A549 (cell line): ENCODE results near the gene ARHGEF4. TPM values are rescaled to one million over a fixed set of nuclear protein-coding genes. Genes with fewer than 3 reads are reported as not detected.
"Not testable (repeated sequence)": the region's sequence is repeated elsewhere in the genome, so short reads cannot be mapped to it uniquely, and the experiment has no call there.

Source experiments
- ATAC-seq, 2 experiments: fragments of 200-7000 bp in 1 of 2; fragments of >200 bp in 1 of 2; cut with Nextera tagmentation in 1 of 2; cut with Tn5 transposase in 1 of 2; 3 replicates each; pipeline versions ENCODE4 v1.8.0 to v1.9.1; 2018 to 2020; ENCODE audit warnings: mild to moderate bottlenecking in 1 of 2, moderate library complexity in 1 of 2
- CTCF ChIA-PET: fragments of 300-600 bp; sonication (Branson Sonifier 250); formaldehyde crosslinking; extraction: SDS; loops from one replicate; lab custom pipeline; 2021; ENCODE audit warnings: antibody characterized with exemption, inconsistent platforms; lab: Yijun Ruan, JAX
- POLR2A ChIA-PET: fragments of 350-600 bp; formaldehyde crosslinking; extraction: SDS; loops from one replicate; lab custom pipeline; 2021; ENCODE audit warnings: antibody characterized with exemption, inconsistent platforms; lab: Yijun Ruan, JAX
- DNase-seq, 2 experiments: peaks; one replicate each; pipeline versions ENCODE4 v3.0.0 to v3.0.0-alpha.2; 2011 to 2016; ENCODE audit warnings: low read depth in 1 of 2, low spot score in 1 of 2
- FAIRE-seq: peaks from 2 replicates; lab custom pipeline; 2011; peaks lifted over from hg19 to GRCh38; lab: Jason Lieb, UNC
- H3K27ac ChIP-seq, 2 experiments: fragments of >200 bp; sonication (Bioruptor Twin); formaldehyde crosslinking; 3 replicates each; pipeline ENCODE4 v1.5.1; 2016 to 2017
- H3K4me1 ChIP-seq: fragments of >200 bp; sonication (Bioruptor Twin); formaldehyde crosslinking; 3 replicates; pipeline ENCODE4 v1.6.1; 2016
- H3K4me2 ChIP-seq: fragments of >200 bp; sonication (Bioruptor Twin); formaldehyde crosslinking; 3 replicates; pipeline ENCODE4 v1.6.1; 2016
- H3K4me3 ChIP-seq: fragments of >200 bp; sonication (Bioruptor Twin); formaldehyde crosslinking; 3 replicates; pipeline ENCODE4 v1.5.1; 2016
- H3K9me3 ChIP-seq: fragments of >200 bp; sonication (Bioruptor Twin); formaldehyde crosslinking; 3 replicates; pipeline ENCODE4 v1.6.1; 2016
- CBX8 ChIP-seq: fragments of 200-600 bp; sonication (generic); IDR thresholded peaks from 2 replicates; pipeline ENCODE4 v1.6.1; 2016
- CHD4 ChIP-seq: fragments of 200-600 bp; sonication (generic); IDR thresholded peaks from 2 replicates; pipeline ENCODE4 v1.6.1; 2016; ENCODE audit warnings: antibody characterized with exemption, mild to moderate bottlenecking, borderline replicate concordance
- EHF ChIP-seq: fragments of 250-450 bp; sonication (Bioruptor Pico); IDR thresholded peaks from 2 replicates; pipeline ENCODE4 v1.5.0; 2020; ENCODE audit warnings: mild to moderate bottlenecking
- ESRRA ChIP-seq: fragments of 150-350 bp; IDR thresholded peaks from 2 replicates; pipeline ENCODE4 v1.6.1; 2014; ENCODE audit warnings: mild to moderate bottlenecking, low read length, borderline replicate concordance
- FOXS1 ChIP-seq: fragments of 250-450 bp; sonication (Bioruptor Pico); IDR thresholded peaks from 2 replicates; pipeline ENCODE4 v1.5.0; 2020; ENCODE audit warnings: mild to moderate bottlenecking, moderate library complexity
- JUN ChIP-seq, 2 experiments: fragments of >200 bp; sonication (Bioruptor Twin); formaldehyde crosslinking; IDR thresholded peaks; 2 replicates in 1 of 2; 3 replicates in 1 of 2; pipeline ENCODE4 v1.6.1; 2016 to 2017
- JUNB ChIP-seq: fragments of >200 bp; sonication (Bioruptor Twin); formaldehyde crosslinking; IDR thresholded peaks from 2 replicates; pipeline ENCODE4 v1.6.1; 2016
- KDM1A ChIP-seq: fragments of 200-600 bp; sonication (generic); IDR thresholded peaks from 2 replicates; pipeline ENCODE4 v1.6.1; 2016; ENCODE audit warnings: low read depth, mild to moderate bottlenecking
- KDM5A ChIP-seq: fragments of 200-600 bp; sonication (generic); IDR thresholded peaks from 2 replicates; pipeline ENCODE4 v1.6.1; 2016; ENCODE audit warnings: antibody characterized with exemption, mild to moderate bottlenecking
- MAZ ChIP-seq: fragments of 150-350 bp; IDR thresholded peaks from 2 replicates; pipeline ENCODE4 v1.6.1; 2014; ENCODE audit warnings: antibody characterized with exemption, low read depth, low read length, borderline replicate concordance
- POLR2A ChIP-seq: IDR thresholded peaks from 2 replicates; pipeline ENCODE4 v1.6.1; 2012; ENCODE audit warnings: mild to moderate bottlenecking, low read length
- POLR2AphosphoS2 ChIP-seq: conservative IDR thresholded peaks from 2 replicates; pipeline ENCODE4 v1.6.1; 2012; ENCODE audit warnings: low read length, improper control_type of control experiment, inconsistent platforms
- RARB ChIP-seq: fragments of 250-450 bp; sonication (Bioruptor Pico); IDR thresholded peaks from 2 replicates; pipeline ENCODE4 v1.8.0; 2021; ENCODE audit warnings: mild to moderate bottlenecking, moderate library complexity
- SMC3 ChIP-seq: fragments of >200 bp; sonication (Bioruptor Twin); formaldehyde crosslinking; IDR thresholded peaks from 3 replicates; pipeline ENCODE4 v1.6.1; 2018; ENCODE audit warnings: inconsistent platforms
- TP53 ChIP-seq: fragments of 250-450 bp; sonication (Bioruptor Pico); IDR thresholded peaks from 2 replicates; pipeline ENCODE4 v1.5.0; 2021; ENCODE audit warnings: mild to moderate bottlenecking, moderate library complexity
- ZSCAN20 ChIP-seq: fragments of 250-450 bp; sonication (Bioruptor Pico); IDR thresholded peaks from 2 replicates; pipeline ENCODE4 v1.8.0; 2022; ENCODE audit warnings: mild to moderate bottlenecking, moderate library complexity
- WGBS: methylation state at CpG from one replicate; pipeline ENCODE4 v1.1.6; 2017; ENCODE audit errors: missing lambda C conversion rate; 5-methylcytosine and 5-hydroxymethylcytosine counted together
- polyA plus RNA-seq, 4 experiments: library from polyadenylated mRNA; depleted of rRNA in 3 of 4; stranded (reverse); fragments of >200 nt; fragmentation: RNase III in 1 of 4; extraction: RNeasy Plus Mini Kit Qiagen cat#74134 plus additional on column Dnase treatment in 1 of 4; gene quantifications; 2 replicates in 3 of 4; 3 replicates in 1 of 4; pipeline ENCODE4 v1.2.3, GENCODE V29; 2011 to 2017
- TF ChIP-seq, protein P1 (sequence below): fragments of 150-350 bp; IDR thresholded peaks from 2 replicates; pipeline ENCODE4 v1.6.1; 2014; ENCODE audit warnings: low read depth, mild to moderate bottlenecking, low read length
- TF ChIP-seq, protein P2 (sequence below): fragments of >200 bp; sonication (Bioruptor Twin); formaldehyde crosslinking; IDR thresholded peaks from 3 replicates; pipeline ENCODE4 v1.6.1; 2016
- TF ChIP-seq, protein P3 (sequence below): fragments of 250-450 bp; sonication (Bioruptor Pico); IDR thresholded peaks from 2 replicates; pipeline ENCODE4 v1.5.0; 2020; ENCODE audit warnings: low read depth, mild to moderate bottlenecking, moderate library complexity
- TF ChIP-seq, protein P4 (sequence below): fragments of >200 bp; sonication (Bioruptor Twin); formaldehyde crosslinking; IDR thresholded peaks from 2 replicates; pipeline ENCODE4 v1.6.1; 2016

ARHGEF4 gene
- polyA plus RNA-seq, 2 of the 4 experiments (the other 2 are of a cell fraction) = 1.00 to 2.1 TPM

DNA sequence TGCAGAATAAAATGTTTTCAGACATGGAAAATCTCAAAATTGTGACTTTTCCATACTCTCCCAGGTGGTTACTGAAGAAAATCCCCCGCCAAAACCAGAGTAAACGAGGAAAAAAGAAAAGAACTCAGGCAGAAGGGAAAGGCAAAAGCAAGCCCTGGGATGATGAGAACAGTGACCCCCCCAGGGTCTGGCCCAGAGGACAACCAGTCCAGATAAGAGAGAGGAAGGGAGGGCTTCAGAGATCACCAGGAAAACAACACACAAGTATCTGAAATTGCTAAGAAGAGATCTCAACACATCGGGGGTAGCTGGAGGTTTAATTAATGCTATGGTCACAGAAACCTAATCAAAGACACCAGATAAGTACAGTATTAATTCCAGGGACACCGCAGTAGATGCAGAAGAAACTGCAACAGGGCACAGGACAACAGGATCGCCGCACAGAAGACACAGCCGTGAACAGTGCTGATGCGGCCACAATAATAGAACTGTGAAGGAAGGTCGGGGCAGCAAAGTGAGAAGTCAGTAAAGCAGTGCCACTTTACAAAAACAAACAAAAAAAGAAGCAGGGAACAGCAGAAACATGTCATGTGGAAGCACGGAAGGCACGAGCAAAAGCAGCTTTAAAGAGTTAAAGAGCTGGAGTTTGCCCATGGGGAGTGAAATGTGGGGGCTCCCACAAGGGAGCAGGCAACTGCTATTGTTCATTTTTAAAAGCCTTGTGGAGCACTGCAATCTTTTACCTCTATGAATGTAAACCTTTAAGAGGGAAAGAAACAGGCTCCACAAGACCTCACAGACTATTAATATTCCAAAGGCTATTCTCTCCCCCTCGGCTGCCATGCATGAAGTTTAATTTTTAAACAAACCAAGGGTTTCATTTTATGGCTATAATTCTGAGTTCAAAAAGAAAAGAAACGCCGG is 228.1 kb downstream of the ARHGEF4 start:
- Histone ChIP-seq H3K9me3 (no peaks in the 10 kb centered on the region), H3K4me3 (no peak overlapping the region), H3K4me1 (no peaks in the 10 kb centered on the region), H3K4me2 (no peak overlapping the region)
- DNase-seq (no peak), ATAC-seq (no peak; a peak in 1 of 6 replicates)
- no peak for TF ChIP-seq KDM5A
- TF ChIP-seq CBX8 = no peak
- TF ChIP-seq POLR2A = no peak
- no peak for TF ChIP-seq EHF (CRISPR knock-in tag)
- TF ChIP-seq JUN (IDR thresholded peaks at IDR 0.05) = no peak
- no peak for TF ChIP-seq ZSCAN20 (CRISPR knock-in tag)
- TF ChIP-seq, protein P1, sequence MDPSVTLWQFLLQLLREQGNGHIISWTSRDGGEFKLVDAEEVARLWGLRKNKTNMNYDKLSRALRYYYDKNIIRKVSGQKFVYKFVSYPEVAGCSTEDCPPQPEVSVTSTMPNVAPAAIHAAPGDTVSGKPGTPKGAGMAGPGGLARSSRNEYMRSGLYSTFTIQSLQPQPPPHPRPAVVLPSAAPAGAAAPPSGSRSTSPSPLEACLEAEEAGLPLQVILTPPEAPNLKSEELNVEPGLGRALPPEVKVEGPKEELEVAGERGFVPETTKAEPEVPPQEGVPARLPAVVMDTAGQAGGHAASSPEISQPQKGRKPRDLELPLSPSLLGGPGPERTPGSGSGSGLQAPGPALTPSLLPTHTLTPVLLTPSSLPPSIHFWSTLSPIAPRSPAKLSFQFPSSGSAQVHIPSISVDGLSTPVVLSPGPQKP = no peak
- TF ChIP-seq TP53 (CRISPR knock-in tag) = no peak
- no peak for TF ChIP-seq JUNB
- no peak for TF ChIP-seq CHD4
- TF ChIP-seq, all 56 proteins: peak for 0
- 85% methylated on average over 14 of the region's 14 CpGs for WGBS
- CTCF ChIA-PET = interaction anchor here (1.5 kb wide), 1 partner anchor 16 kb away, joined by 4 read pairs; no protein-coding TSS in a partner anchor
- H3K27ac ChIP-seq = no peak overlapping the region
- POLR2A ChIA-PET = interaction anchor here (0.6 kb wide), 1 partner anchor 28 kb away, joined by 3 read pairs; the partner anchor contains the start of gene FAM168B
- no peak for FAIRE-seq

DNA sequence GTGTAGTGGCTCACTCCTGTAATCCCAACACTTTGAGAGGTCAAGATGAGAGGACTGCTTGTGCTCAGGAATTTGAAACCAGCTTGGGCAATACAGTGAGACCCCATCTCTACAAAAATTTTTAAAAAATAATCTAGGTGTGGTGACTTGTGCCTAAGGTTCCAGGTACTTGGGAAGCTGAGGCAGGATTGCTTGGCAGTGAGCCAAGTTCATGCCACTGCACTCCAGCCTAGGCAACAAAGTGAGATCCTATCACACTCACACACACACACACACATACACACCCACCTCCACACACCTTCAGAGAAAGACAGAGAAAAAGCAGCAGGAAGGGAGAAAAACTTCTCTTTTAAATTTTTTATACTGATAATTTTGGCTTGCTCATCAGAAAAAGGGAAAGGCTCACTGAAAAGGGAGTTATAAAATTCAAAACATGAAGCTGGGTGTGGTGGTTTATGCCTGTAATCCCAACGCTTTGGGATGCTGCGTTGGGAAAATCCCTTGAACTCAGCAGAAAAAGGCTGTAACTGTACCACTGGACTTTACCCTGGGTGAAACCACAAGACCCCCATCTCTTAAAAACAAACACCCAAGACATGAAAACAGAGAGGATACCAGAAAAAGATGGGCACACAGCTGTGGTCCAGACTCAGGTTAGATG is 230.9 kb downstream of the ARHGEF4 start:
- TF ChIP-seq RARB = no peak
- Histone ChIP-seq H3K27ac (no peak overlapping the region), H3K4me1 (no peaks in the 10 kb centered on the region), H3K4me3 (no peak overlapping the region), H3K9me3 (no peaks in the 10 kb centered on the region), H3K4me2 (no peak overlapping the region)
- ATAC-seq (no peak), DNase-seq (no peak), FAIRE-seq (no peak)
- CTCF ChIA-PET = interaction anchor here (1.0 kb wide), 1 partner anchor 15 kb away, joined by 3 read pairs; no protein-coding TSS in a partner anchor
- WGBS = 76% methylated on average over 2 of the region's 2 CpGs
- POLR2A ChIA-PET = no interaction called here

DNA sequence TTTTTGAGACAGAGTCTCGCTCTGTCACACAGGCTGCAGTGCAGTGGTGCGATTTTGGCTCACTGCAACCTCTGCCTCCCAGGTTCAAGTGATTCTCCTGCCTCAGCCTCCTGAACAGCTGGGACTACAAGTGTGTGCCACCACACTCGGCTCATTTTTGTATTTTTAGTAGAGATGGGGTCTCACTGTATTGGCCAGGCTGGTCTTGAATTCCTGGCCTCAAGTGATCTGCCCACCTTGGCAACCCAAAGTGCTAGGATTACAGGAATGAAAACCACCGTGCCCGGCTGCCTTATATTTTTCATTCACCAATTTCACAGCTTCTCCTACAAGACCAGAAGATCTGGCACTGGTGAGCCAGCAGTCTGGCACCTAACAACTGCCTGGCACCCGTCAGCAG is 231.5 kb downstream of the ARHGEF4 start:
- H3K4me2 ChIP-seq = not testable (repeated sequence)

DNA sequence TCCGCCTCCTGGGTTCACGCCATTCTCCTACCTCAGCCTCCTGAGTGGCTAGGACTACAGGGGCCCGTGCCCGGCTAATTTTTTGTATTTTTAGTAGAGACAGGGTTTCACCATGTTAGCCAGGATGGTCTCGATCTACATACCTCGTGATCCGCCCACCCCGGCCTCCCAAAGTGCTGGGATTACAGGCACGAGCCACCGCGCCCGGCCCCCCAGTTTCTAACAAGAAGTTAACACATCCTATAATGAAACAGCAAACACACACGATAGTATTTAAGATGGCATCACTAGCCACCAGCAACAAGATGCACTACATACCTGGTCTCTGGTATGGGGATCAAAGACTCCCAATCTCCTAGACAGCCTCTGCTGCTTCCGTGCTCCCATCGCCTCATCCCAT is 238.9 kb downstream of the ARHGEF4 start:
- H3K4me2 ChIP-seq, ATAC-seq, FAIRE-seq, DNase-seq, H3K4me3 ChIP-seq, CTCF ChIA-PET, POLR2A ChIA-PET, H3K27ac ChIP-seq, H3K9me3 ChIP-seq, H3K4me1 ChIP-seq: not testable (repeated sequence)
- 97% methylated on average over 15 of the region's 15 CpGs for WGBS

More for the DNA sequence above, 231.5 kb downstream of the ARHGEF4 start:
- ATAC-seq, H3K4me3 ChIP-seq, DNase-seq, H3K27ac ChIP-seq, H3K9me3 ChIP-seq, H3K4me1 ChIP-seq, POLR2A ChIA-PET, FAIRE-seq: not testable (repeated sequence)
- 90% methylated on average over 6 of the region's 6 CpGs for WGBS
- CTCF ChIA-PET = interaction anchor here (0.8 to 1.0 kb wide), 2 partner anchors 10 to 15 kb away, joined by 3 read pairs; no protein-coding TSS in a partner anchor

DNA sequence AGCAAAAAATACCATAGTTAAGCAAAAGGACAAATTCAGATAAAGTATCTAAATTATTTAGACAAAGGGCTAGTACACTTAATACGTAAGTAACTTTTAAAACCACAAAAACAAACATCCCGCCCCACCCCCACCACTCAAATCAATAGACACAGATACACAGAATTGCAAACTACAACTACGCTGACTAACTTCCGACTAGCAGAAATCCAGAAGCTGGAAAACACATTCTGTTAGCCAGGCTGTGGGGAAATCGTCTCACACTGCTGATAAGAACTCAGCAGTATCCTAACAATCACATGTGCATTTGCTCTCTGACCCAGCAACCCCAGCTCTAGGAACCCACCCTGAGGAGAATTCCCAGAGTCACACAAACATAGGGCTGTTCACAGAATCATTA is 240.0 kb downstream of the ARHGEF4 start:
- POLR2A ChIA-PET = no interaction called here
- Histone ChIP-seq H3K27ac (no peak overlapping the region), H3K4me3 (no peak overlapping the region), H3K4me2 (no peak overlapping the region), H3K4me1 (no peaks in the 10 kb centered on the region), H3K9me3 (no peaks in the 10 kb centered on the region)
- no peak for TF ChIP-seq POLR2A
- TF ChIP-seq SMC3 = no peak
- no peak for TF ChIP-seq MAZ
- TF ChIP-seq, protein P2, sequence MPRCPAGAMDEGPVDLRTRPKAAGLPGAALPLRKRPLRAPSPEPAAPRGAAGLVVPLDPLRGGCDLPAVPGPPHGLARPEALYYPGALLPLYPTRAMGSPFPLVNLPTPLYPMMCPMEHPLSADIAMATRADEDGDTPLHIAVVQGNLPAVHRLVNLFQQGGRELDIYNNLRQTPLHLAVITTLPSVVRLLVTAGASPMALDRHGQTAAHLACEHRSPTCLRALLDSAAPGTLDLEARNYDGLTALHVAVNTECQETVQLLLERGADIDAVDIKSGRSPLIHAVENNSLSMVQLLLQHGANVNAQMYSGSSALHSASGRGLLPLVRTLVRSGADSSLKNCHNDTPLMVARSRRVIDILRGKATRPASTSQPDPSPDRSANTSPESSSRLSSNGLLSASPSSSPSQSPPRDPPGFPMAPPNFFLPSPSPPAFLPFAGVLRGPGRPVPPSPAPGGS = no peak
- TF ChIP-seq KDM1A = no peak
- no peak for TF ChIP-seq FOXS1 (CRISPR knock-in tag)
- TF ChIP-seq, protein P3, sequence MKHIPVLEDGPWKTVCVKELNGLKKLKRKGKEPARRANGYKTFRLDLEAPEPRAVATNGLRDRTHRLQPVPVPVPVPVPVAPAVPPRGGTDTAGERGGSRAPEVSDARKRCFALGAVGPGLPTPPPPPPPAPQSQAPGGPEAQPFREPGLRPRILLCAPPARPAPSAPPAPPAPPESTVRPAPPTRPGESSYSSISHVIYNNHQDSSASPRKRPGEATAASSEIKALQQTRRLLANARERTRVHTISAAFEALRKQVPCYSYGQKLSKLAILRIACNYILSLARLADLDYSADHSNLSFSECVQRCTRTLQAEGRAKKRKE = no peak
- no peak for TF ChIP-seq ESRRA
- TF ChIP-seq POLR2AphosphoS2 = no peak
- TF ChIP-seq CHD4 = no peak
- TF ChIP-seq, protein P4, sequence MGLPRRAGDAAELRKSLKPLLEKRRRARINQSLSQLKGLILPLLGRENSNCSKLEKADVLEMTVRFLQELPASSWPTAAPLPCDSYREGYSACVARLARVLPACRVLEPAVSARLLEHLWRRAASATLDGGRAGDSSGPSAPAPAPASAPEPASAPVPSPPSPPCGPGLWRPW = no peak
- no peak for FAIRE-seq
- CTCF ChIA-PET = interaction anchor here (1.0 kb wide), 1 partner anchor 156 kb away, joined by 3 read pairs; no protein-coding TSS in a partner anchor
- ATAC-seq = no peak
- WGBS = 94% methylated on average over 5 of the region's 5 CpGs
- no peak for DNase-seq
